GM13977 (cell line): ENCODE measurements around the gene SMIM1.

Source experiments
- DNase-seq: peaks from one replicate; pipeline ENCODE4 v3.0.0; 2012; ENCODE audit warnings: low spot score
- in situ Hi-C: fragments of 300-500 bp; cut with MboI; formaldehyde crosslinking; loops from one replicate; pipeline ENCODE4 v1.12.0; 2022; ENCODE audit warnings: low sequenced_read_pairs, low pct_unique_long_range_greater_than_20kb, mixed read lengths, inconsistent platforms; ENCODE audit not compliant: unreplicated experiment
- TF ChIP-seq, protein P1 (sequence below): IDR thresholded peaks from 2 replicates; pipeline ENCODE4 v1.5.1; 2012; ENCODE audit warnings: mild to moderate bottlenecking, control low read depth; ENCODE audit not compliant: insufficient read depth; ENCODE audit errors: extremely low read depth, missing control alignments

The SMIM1 gene

DNA sequence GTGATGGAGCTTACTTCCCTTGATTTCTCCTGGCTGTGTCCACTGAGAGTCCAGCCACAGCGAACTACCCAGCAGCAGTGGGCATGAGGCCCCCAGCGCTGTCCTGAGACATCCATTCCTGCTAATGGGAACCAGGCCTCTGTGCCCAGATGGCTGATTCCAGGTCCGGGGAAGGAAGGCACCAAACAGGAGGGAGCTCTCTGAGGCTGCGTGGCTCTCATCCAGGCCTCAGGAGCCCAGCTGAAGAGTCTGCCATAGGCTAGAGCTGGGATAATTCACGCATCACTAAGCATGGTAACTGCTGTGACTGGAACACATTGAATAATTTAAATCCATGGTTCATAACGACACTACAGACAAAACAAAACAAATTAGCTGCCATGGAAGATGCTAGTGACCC, 48.5 kb downstream of the SMIM1 start:
- TF ChIP-seq, protein P1, sequence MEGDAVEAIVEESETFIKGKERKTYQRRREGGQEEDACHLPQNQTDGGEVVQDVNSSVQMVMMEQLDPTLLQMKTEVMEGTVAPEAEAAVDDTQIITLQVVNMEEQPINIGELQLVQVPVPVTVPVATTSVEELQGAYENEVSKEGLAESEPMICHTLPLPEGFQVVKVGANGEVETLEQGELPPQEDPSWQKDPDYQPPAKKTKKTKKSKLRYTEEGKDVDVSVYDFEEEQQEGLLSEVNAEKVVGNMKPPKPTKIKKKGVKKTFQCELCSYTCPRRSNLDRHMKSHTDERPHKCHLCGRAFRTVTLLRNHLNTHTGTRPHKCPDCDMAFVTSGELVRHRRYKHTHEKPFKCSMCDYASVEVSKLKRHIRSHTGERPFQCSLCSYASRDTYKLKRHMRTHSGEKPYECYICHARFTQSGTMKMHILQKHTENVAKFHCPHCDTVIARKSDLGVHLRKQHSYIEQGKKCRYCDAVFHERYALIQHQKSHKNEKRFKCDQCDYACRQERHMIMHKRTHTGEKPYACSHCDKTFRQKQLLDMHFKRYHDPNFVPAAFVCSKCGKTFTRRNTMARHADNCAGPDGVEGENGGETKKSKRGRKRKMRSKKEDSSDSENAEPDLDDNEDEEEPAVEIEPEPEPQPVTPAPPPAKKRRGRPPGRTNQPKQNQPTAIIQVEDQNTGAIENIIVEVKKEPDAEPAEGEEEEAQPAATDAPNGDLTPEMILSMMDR, result no peak
- no peak for DNase-seq
- in situ Hi-C loops, result no loop called here

DNA sequence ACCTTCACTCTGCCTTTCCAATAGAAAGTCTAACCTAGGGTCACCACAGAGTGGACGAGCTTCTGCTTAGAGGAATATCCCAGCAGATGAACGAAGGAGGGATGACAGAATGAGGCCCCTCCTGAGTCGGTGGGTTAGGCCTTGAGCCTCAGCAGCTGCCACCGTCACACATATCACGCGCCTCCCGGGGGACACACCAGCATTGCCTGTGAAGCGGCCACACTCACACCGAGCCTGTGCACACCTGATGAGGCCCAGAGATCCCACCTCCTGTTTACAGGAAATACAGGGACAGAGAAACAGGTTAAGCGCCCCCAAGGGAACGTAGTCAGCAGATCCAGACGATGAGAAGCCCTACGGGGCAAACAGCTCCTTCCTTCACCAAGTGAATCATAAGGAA, 48.9 kb downstream of the SMIM1 start:
- no peak for DNase-seq
- in situ Hi-C loops, result no loop called here
- TF ChIP-seq, protein P1, result no peak

DNA sequence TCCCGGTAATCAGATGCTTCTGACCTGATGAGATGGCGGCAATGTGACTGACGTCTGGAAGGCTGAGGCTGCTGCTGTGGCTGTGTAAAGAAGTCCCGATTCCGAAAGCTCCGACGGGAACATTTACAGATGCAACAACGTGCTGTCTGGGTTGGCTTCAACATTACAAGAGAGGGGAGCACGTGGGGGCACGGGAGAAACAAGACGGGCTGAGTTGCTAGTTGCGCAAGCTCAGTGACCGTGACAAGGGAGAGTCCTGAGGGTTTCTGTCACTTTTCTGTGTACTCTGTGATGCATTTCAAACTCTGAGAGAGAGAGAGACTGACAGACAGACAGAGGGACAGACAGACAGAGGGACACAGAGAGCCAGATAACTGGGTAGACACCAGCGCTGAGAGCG, 49.4 kb downstream of the SMIM1 start:
- DNase-seq, result no peak
- in situ Hi-C loops, result no loop called here
- TF ChIP-seq, protein P1, result no peak

DNA sequence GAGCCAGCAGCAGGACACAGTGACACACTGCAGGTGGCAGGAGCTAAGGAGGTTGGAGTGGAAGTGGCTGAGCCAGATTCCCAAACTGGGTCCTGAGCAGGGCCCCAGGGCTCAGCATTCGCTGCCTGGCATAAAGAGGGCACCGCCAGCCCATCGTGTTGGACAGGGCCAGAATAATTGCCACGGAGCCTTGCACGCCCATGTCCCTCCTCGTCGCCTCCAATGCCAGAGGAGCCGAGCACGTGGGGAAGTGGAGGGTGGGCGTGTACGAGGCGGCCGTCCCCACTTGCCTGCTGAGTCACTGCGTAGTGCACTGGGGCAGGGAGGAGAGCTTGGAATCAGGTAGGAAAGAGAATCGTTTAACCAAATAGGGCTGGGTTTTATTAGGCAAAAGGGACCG, 49.9 kb downstream of the SMIM1 start:
- in situ Hi-C loops, result no loop called here
- TF ChIP-seq, protein P1, result no peak

GRCh38 chr1:3824650-3825049, 52.1 kb downstream of the SMIM1 start:
- TF ChIP-seq, protein P1, result no peak
- DNase-seq, result no peak
- in situ Hi-C loops, result no loop called here

More for the DNA sequence above, 49.9 kb downstream of the SMIM1 start:
- DNase-seq, result no peak

DNA sequence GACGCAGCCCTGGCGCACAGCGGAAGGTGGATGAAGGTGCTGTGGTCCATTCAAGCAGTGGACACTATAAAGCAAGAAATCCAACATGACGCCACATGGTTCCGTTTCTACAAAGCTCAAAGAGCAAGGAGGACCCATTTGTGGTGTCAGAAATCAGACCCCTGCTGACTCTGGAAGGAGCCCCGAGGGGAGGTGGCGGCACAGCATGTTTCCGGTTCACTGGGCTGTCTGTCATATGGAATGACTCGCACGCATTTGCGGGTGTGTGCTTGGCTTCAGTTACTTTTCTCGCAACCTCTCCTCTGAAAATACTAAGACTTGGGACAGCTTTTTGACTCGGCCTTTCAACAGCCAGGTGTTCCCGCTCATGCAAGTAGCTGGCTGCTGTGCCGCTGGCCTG, 52.8 kb downstream of the SMIM1 start:
- DNase-seq, result no peak
- in situ Hi-C loops, result no loop called here
- TF ChIP-seq, protein P1, result no peak
